WI38 (cell line): ENCODE data around the gene ZBTB20.

ENCODE experiments used
- H3K4me3 ChIP-seq: 2 replicates; pipeline ENCODE4 v1.5.1; 2011; ENCODE audit warnings: low read depth, mild to moderate bottlenecking, control low read depth, low read length
- CTCF ChIP-seq: IDR thresholded peaks from 2 replicates; pipeline ENCODE4 v1.5.1; 2012; ENCODE audit warnings: low read depth, mild to moderate bottlenecking, control low read depth, low read length

ZBTB20 gene

GRCh38 chr3:114872050-114872449 is 275.0 kb downstream of the ZBTB20 start:
- no peak overlapping the region for H3K4me3 ChIP-seq
- TF ChIP-seq CTCF, result no peak

GRCh38 chr3:114867835-114868503 is 279.1 kb downstream of the ZBTB20 start:
- no peak for TF ChIP-seq CTCF
- no peak overlapping the region for H3K4me3 ChIP-seq

GRCh38 chr3:114867359-114867758 is 279.7 kb downstream of the ZBTB20 start:
- TF ChIP-seq CTCF, result no peak

GRCh38 chr3:114866430-114866829 is 280.7 kb downstream of the ZBTB20 start:
- no peak overlapping the region for H3K4me3 ChIP-seq
- no peak for TF ChIP-seq CTCF

More at GRCh38 chr3:114867359-114867758, 279.7 kb downstream of the ZBTB20 start:
- no peak overlapping the region for H3K4me3 ChIP-seq

- no peak for TF ChIP-seq CTCF
- no peak overlapping the region for H3K4me3 ChIP-seq
Measured at GRCh38 chr3:114864970-114865369, 282.1 kb downstream of the ZBTB20 start.

- TF ChIP-seq CTCF, result no peak
- no peak overlapping the region for H3K4me3 ChIP-seq
Measured at GRCh38 chr3:114863848-114864247, 283.2 kb downstream of the ZBTB20 start.

GRCh38 chr3:114861666-114862065 is 285.4 kb downstream of the ZBTB20 start:
- no peak overlapping the region for H3K4me3 ChIP-seq
- TF ChIP-seq CTCF, result no peak
